GM12878 (cell line): Measurements from ENCODE around the gene ADCY2. TPM values are rescaled to one million over a fixed set of nuclear protein-coding genes. Genes with fewer than 3 reads are reported as not detected.

Source experiments
- ATAC-seq: fragments of 200-7000 bp; cut with Tn5 transposase; 3 replicates; pipeline ENCODE4 v1.9.1; 2020; ENCODE audit warnings: mild to moderate bottlenecking, moderate library complexity
- BruUV-seq: library from RNA; stranded (reverse); fragments of 400-500 nt; replicated peaks from 2 replicates; lab custom pipeline; 2021; lab: Mats Ljungman, UMichigan
- CTCF ChIA-PET: fragments of 300-600 bp; sonication (Branson Sonifier 250); formaldehyde crosslinking; extraction: SDS; loops from one replicate; lab custom pipeline; 2021; ENCODE audit warnings: inconsistent platforms; lab: Yijun Ruan, JAX
- POLR2A ChIA-PET: fragments of 350-600 bp; formaldehyde crosslinking; extraction: SDS; loops from one replicate; lab custom pipeline; 2021; ENCODE audit warnings: inconsistent platforms; lab: Charles Lee
- RAD21 ChIA-PET: fragments of 300-600 bp; sonication (Branson Sonifier 250); formaldehyde crosslinking; loops from one replicate; lab custom pipeline; 2023; ENCODE audit warnings: antibody characterized with exemption; ENCODE audit not compliant: unreplicated experiment; lab: Charles Lee
- SMC1A ChIA-PET: fragments of 300-600 bp; sonication (Branson Sonifier 250); formaldehyde crosslinking; loops from one replicate; lab custom pipeline; 2023; ENCODE audit not compliant: unreplicated experiment, uncharacterized antibody; lab: Charles Lee
- DNase-seq: peaks from one replicate; pipeline ENCODE4 v3.0.0-alpha.2; 2011; ENCODE audit warnings: low read depth, low spot score
- FAIRE-seq: peaks from 3 replicates; lab custom pipeline; 2011; peaks lifted over from hg19 to GRCh38; lab: Jason Lieb, UNC
- H2AFZ ChIP-seq: 2 replicates; pipeline ENCODE4 v1.6.0; 2011; ENCODE audit warnings: low read depth, low read length, control low read depth; ENCODE audit not compliant: control insufficient read depth
- H3K27ac ChIP-seq: 2 replicates; pipeline ENCODE4 v1.5.1; 2011; ENCODE audit warnings: control low read depth; ENCODE audit not compliant: control insufficient read depth, insufficient read depth
- H3K27me3 ChIP-seq, 2 experiments: replicated peaks in 1 of 2; 2 replicates each; pipeline versions ENCODE4 v1.6.0 to v1.6.1; 2011; ENCODE audit warnings: low read length in 1 of 2; ENCODE audit not compliant: control insufficient read depth in 2 of 2, insufficient read depth in 2 of 2
- H3K36me3 ChIP-seq, 2 experiments: 2 replicates each; pipeline ENCODE4 v1.5.1; 2011; ENCODE audit warnings: low read length in 1 of 2; ENCODE audit not compliant: control insufficient read depth in 2 of 2, insufficient read depth in 2 of 2
- H3K4me1 ChIP-seq: 2 replicates; pipeline ENCODE4 v1.6.1; 2011; ENCODE audit warnings: mild to moderate bottlenecking, low read length, moderate library complexity, mixed read lengths; ENCODE audit not compliant: control insufficient read depth, insufficient read depth
- H3K4me2 ChIP-seq: 2 replicates; pipeline ENCODE4 v1.6.0; 2011; ENCODE audit warnings: control low read depth; ENCODE audit not compliant: control insufficient read depth, insufficient read depth
- H3K4me3 ChIP-seq: fragments of 200-600 bp; sonication (generic); 2 replicates; pipeline ENCODE4 v1.5.1; 2016
- H3K79me2 ChIP-seq: 2 replicates; pipeline ENCODE4 v1.6.0; 2011; ENCODE audit warnings: low read length; ENCODE audit not compliant: control insufficient read depth, insufficient read depth
- H3K9ac ChIP-seq: 2 replicates; pipeline ENCODE4 v1.8.0; 2011; ENCODE audit warnings: low read length, control low read depth, mixed read lengths; ENCODE audit not compliant: control insufficient read depth, insufficient read depth
- H3K9me3 ChIP-seq: replicated peaks from 3 replicates; pipeline ENCODE4 v1.5.1; 2011; ENCODE audit warnings: mild to moderate bottlenecking, low read length; ENCODE audit not compliant: control insufficient read depth, insufficient read depth
- H4K20me1 ChIP-seq: 2 replicates; pipeline ENCODE4 v1.6.0; 2011; ENCODE audit not compliant: control insufficient read depth, insufficient read depth
- ASH2L ChIP-seq: fragments of 300-600, 200-600 bp; sonication (generic); IDR thresholded peaks from 2 replicates; pipeline ENCODE4 v1.6.1; 2017; ENCODE audit warnings: low read depth, mild to moderate bottlenecking, borderline replicate concordance
- BRCA1 ChIP-seq: IDR thresholded peaks from 2 replicates; pipeline ENCODE4 v1.6.1; 2011; ENCODE audit warnings: low read depth, low read length, improper control_type of control experiment
- CHD4 ChIP-seq: fragments of 200-600 bp; sonication (generic); IDR thresholded peaks from 2 replicates; pipeline ENCODE4 v1.6.1; 2016; ENCODE audit warnings: mild to moderate bottlenecking
- DPF2 ChIP-seq: fragments of 450-650 bp; IDR thresholded peaks from 2 replicates; pipeline ENCODE4 v1.6.1; 2017; ENCODE audit warnings: mild to moderate bottlenecking
- E4F1 ChIP-seq: fragments of 450-650 bp; IDR thresholded peaks from 2 replicates; pipeline ENCODE4 v1.6.1; 2018; ENCODE audit warnings: borderline replicate concordance, mild to moderate bottlenecking; ENCODE audit not compliant: partially characterized antibody
- EED ChIP-seq: sonication (generic); IDR thresholded peaks from 2 replicates; pipeline ENCODE4 v1.6.1; 2016; ENCODE audit warnings: antibody characterized with exemption, low read depth
- HCFC1 ChIP-seq: fragments of 150-350 bp; IDR thresholded peaks from 2 replicates; pipeline ENCODE4 v1.6.1; 2014; ENCODE audit warnings: low read length
- HDAC2 ChIP-seq: fragments of 200-600 bp; sonication (generic); IDR thresholded peaks from 2 replicates; pipeline ENCODE4 v1.6.1; 2017
- MTA2 ChIP-seq: fragments of 450-650 bp; IDR thresholded peaks from 2 replicates; pipeline ENCODE4 v1.6.1; 2016; ENCODE audit warnings: low read depth, mild to moderate bottlenecking, moderate library complexity
- MTA3 ChIP-seq: IDR thresholded peaks from 2 replicates; pipeline ENCODE4 v1.6.1; 2012; ENCODE audit warnings: low read length, inconsistent platforms, borderline replicate concordance
- SMARCA5 ChIP-seq: fragments of 450-650 bp; IDR thresholded peaks from 2 replicates; pipeline ENCODE4 v1.6.1; 2017; ENCODE audit warnings: mild to moderate bottlenecking
- STAT3 ChIP-seq: IDR thresholded peaks from 2 replicates; pipeline ENCODE4 v1.6.1; 2011; ENCODE audit warnings: low read depth, low read length, improper control_type of control experiment
- YBX1 ChIP-seq: fragments of 450-650 bp; IDR thresholded peaks from 2 replicates; pipeline ENCODE4 v1.6.1; 2016; ENCODE audit warnings: antibody characterized with exemption
- ZBTB4 ChIP-seq: fragments of 450-650 bp; formaldehyde crosslinking; IDR thresholded peaks from 2 replicates; pipeline ENCODE4 v1.4.0; 2022; ENCODE audit warnings: mild to moderate bottlenecking, moderate library complexity
- WGBS: methylation state at CpG from one replicate; pipeline ENCODE4 v1.1.6; 2016; ENCODE audit warnings: low lambda C conversion rate; ENCODE audit not compliant: insufficient replicate concordance, insufficient coverage; ENCODE audit errors: missing lambda C conversion rate; 5-methylcytosine and 5-hydroxymethylcytosine counted together
- in situ Hi-C: fragments of 300-500 bp; cut with MboI; formaldehyde crosslinking; loops from 9 replicates; pipeline ENCODE4 v1.14.3; 2018; ENCODE audit warnings: mixed read lengths
- intact Hi-C: fragments of 100-400 bp; cut with micrococcal nuclease; formaldehyde crosslinking; loops from one replicate; pipeline ENCODE4 v1.14.2; 2022; ENCODE audit not compliant: unreplicated experiment
- polyA plus RNA-seq, 11 experiments: library from polyadenylated mRNA; depleted of rRNA in 4 of 11; unstranded in 6 of 11; stranded (reverse) in 5 of 11; fragments of >200 nt; fragmentation: Nextera tagmentation in 4 of 11; fragmentation: Illumina TruSeq in 1 of 11; extraction: Ambion mirVana in 4 of 11; extraction: Trizol in 1 of 11; gene quantifications; 1 replicate in 1 of 11; 2 replicates in 10 of 11; pipeline versions ENCODE4 v1.2.1 to v1.2.3, GENCODE V29; 2011 to 2016; ENCODE audit warnings: inconsistent platforms in 2 of 11, missing spikeins in 2 of 11, low read depth in 1 of 11
- total RNA-seq, 4 experiments: library from RNA; depleted of rRNA in 3 of 4; stranded (reverse); fragments of >200 nt in 3 of 4; fragmentation: Illumina TruSeq in 1 of 4; extraction: Trizol in 1 of 4; gene quantifications; 2 replicates each; pipeline versions ENCODE4 v1.2.1 to v1.2.3, GENCODE V29; 2013 to 2021

ADCY2 gene
- total and polyA plus RNA-seq, 10 of the 15 experiments (the other 5 are each of a cell fraction or from before 2014, with no cell fraction given): 0.07 to 0.26 TPM; not detected in 8

GRCh38 chr5:7436521-7436920, 40.6 kb downstream of the ADCY2 start:
- Histone ChIP-seq H3K4me2 (no peak overlapping the region), H3K79me2 (no peaks in the 10 kb centered on the region), H3K9me3 (no peaks in the 10 kb centered on the region), H3K27me3 (no peaks in the 10 kb centered on the region), H3K9ac (no peak overlapping the region), H4K20me1 (no peaks in the 10 kb centered on the region), H3K4me1 (no peaks in the 10 kb centered on the region), H2AFZ (no peak overlapping the region), H3K27ac (no peak overlapping the region), H3K36me3 (no peaks in the 10 kb centered on the region), H3K4me3 (no peak overlapping the region)
- no TSS peak for BruUV-seq
- 51% methylated on average over 8 of the region's 8 CpGs for WGBS
- SMC1A ChIA-PET: no interaction called here
- POLR2A ChIA-PET: no interaction called here
- intact Hi-C loops (no loop called here), in situ Hi-C loops (no loop called here)
- DNase-seq (no peak), FAIRE-seq (no peak), ATAC-seq (no peak)
- RAD21 ChIA-PET: no interaction called here
- CTCF ChIA-PET: no interaction called here
- TF ChIP-seq HCFC1 (no peak), MTA3 (no peak), BRCA1 (no peak), EED (no peak)

DNA sequence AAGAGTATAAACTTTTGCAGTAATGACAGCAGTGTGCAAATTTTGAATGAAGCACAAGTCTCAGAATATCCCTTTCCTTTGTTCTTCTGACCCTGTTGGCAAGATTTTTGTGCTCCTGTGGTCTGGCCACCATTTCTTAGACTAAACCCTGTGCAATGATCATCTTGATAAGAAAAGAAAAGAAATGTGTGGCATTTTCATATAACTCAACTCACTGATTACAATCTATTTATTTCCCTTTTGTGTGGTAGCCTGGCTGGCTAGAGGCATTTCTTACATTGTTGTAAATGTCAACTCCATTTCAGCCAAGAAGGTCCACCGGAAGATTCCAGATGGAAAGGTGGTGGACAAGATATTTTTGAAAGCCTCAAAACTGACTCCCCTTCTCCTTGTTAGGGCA, 41.9 kb downstream of the ADCY2 start:
- Histone ChIP-seq H2AFZ (no peak overlapping the region), H3K9ac (no peak overlapping the region), H3K36me3 (no peaks in the 10 kb centered on the region), H3K4me2 (no peak overlapping the region), H3K9me3 (no peaks in the 10 kb centered on the region), H4K20me1 (no peaks in the 10 kb centered on the region), H3K4me3 (no peak overlapping the region), H3K27ac (no peak overlapping the region), H3K4me1 (no peaks in the 10 kb centered on the region), H3K27me3 (no peaks in the 10 kb centered on the region), H3K79me2 (no peaks in the 10 kb centered on the region)
- ATAC-seq: no peak
- intact Hi-C loops (no loop called here), in situ Hi-C loops (no loop called here)
- CTCF ChIA-PET: no interaction called here
- BruUV-seq: no TSS peak
- 62% methylated on average over 1 of the region's 1 CpG for WGBS
- POLR2A ChIA-PET: no interaction called here
- SMC1A ChIA-PET: no interaction called here
- FAIRE-seq: no peak
- RAD21 ChIA-PET: no interaction called here
- DNase-seq: no peak
- TF ChIP-seq E4F1 (no peak), ZBTB4 (CRISPR knock-in tag) (no peak), SMARCA5 (no peak), ASH2L (no peak), YBX1 (no peak), MTA2 (no peak), CHD4 (no peak), STAT3 (no peak), DPF2 (no peak), HDAC2 (no peak)
